Prostate gland (tissue), 2 donors: ENCODE data around the gene CYP4Z1. TPM values are rescaled to one million over a fixed set of nuclear protein-coding genes. Genes with fewer than 3 reads are reported as not detected.
"Not testable (repeated sequence)": the region's sequence is repeated elsewhere in the genome, so short reads cannot be mapped to it uniquely, and the experiment has no call there.

Source experiments
- DNase-seq: peaks from one replicate; pipeline ENCODE4 v3.0.0-alpha.2; 2019; ENCODE audit warnings: low spot score
- H3K27ac ChIP-seq, 2 donors: fragments of 200-600 bp; sonication (generic); 2 replicates each; pipeline ENCODE4 v1.5.1; 2017 to 2019
- H3K27me3 ChIP-seq: fragments of 200-600 bp; sonication (generic); replicated peaks from 2 replicates; pipeline ENCODE4 v1.5.1; 2019; ENCODE audit not compliant: insufficient read depth
- H3K36me3 ChIP-seq, 2 donors: fragments of 200-600 bp; sonication (generic); 1 replicate in 1 of 2; 2 replicates in 1 of 2; pipeline versions ENCODE4 v1.5.1 to v1.8.1; 2017 to 2019
- H3K4me1 ChIP-seq: fragments of 200-600 bp; sonication (generic); replicated peaks from 2 replicates; pipeline ENCODE4 v1.5.1; 2019
- H3K4me3 ChIP-seq, 2 donors: fragments of 200-600 bp; sonication (generic); 2 replicates each; pipeline ENCODE4 v1.5.1; 2017 to 2019
- H3K9me3 ChIP-seq: fragments of 200-600 bp; sonication (generic); 2 replicates; pipeline ENCODE4 v1.5.1; 2017
- POLR2A ChIP-seq: fragments of 450-650 bp; IDR thresholded peaks from one replicate; pipeline ENCODE4 v1.6.1; 2016; ENCODE audit warnings: antibody characterized with exemption, mild to moderate bottlenecking
- POLR2AphosphoS5 ChIP-seq: sonication (generic); formaldehyde crosslinking; IDR thresholded peaks from one replicate; pipeline ENCODE4 v1.6.1; 2017; ENCODE audit warnings: antibody characterized with exemption
- WGBS: methylation state at CpG from one replicate; pipeline ENCODE4 v1.1.5; 2018; 5-methylcytosine and 5-hydroxymethylcytosine counted together
- intact Hi-C: fragments of 100-400 bp; cut with DNase I; formaldehyde crosslinking; loops from one replicate; pipeline ENCODE4 v1.14.2; 2022
- total RNA-seq, 2 donors: library from RNA; depleted of rRNA; stranded (reverse); fragments of >200 nt; gene quantifications; one replicate each; pipeline ENCODE4 v1.1.0, GENCODE V29; 2016
- TF ChIP-seq, protein P1 (sequence below), 4 experiments: fragments of 200-600 bp in 2 of 4; fragments of 450-650 bp in 2 of 4; sonication (generic) in 2 of 4; IDR thresholded peaks; 1 replicate in 3 of 4; 2 replicates in 1 of 4; pipeline ENCODE4 v1.5.1; 2016 to 2019; ENCODE audit warnings: antibody characterized with exemption in 4 of 4, mild to moderate bottlenecking in 2 of 4, moderate library complexity in 2 of 4

Gene CYP4Z1
- total RNA-seq, 2 donors from 2014 or later = 0.87 to 2.0 TPM

DNA sequence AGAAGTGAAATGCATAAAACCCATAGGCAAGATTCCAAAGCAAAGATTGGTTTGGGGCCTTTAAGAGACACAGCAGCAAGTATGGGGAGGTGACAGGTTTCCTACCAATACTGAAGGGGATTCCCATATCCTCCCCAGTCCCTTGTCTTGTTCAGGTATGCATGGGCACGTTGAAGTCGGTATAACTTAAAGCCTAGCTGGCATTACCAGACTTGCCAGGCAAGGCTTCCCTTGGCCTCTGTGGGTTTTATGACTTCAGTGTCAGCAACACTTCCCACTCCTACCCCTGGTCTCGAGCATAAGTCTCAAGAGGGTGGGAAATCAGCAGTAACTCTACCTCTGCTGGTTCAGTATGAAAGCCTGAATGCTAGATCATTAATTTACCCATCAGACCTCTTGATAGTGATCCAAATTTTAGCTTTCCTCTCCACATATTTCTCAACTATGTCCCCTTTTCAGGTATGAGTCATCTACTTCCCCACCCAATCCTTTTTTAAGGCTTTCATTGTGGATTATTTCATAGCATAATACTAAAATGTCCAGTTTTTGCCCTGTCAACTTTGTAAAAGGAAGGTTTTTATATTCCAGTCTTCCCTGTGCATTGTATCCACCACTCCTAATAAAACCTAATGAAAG is 36.7 kb upstream of the CYP4Z1 start:
- H3K27ac ChIP-seq = peak overlapping the region; percentile 53 to 75
- H3K4me1 ChIP-seq = peaks cover 4% of the 10 kb centered on the region
- 40% methylated on average over 3 of the region's 3 CpGs for WGBS
- no peaks in the 10 kb centered on the region for H3K9me3 ChIP-seq
- no peaks in the 10 kb centered on the region for H3K36me3 ChIP-seq
- no peak overlapping the region for H3K4me3 ChIP-seq
- DNase-seq = no peak
- intact Hi-C loops = no loop called here
- no peaks in the 10 kb centered on the region for H3K27me3 ChIP-seq
- TF ChIP-seq POLR2AphosphoS5 (no peak), POLR2A (no peak)
- TF ChIP-seq, protein P1, sequence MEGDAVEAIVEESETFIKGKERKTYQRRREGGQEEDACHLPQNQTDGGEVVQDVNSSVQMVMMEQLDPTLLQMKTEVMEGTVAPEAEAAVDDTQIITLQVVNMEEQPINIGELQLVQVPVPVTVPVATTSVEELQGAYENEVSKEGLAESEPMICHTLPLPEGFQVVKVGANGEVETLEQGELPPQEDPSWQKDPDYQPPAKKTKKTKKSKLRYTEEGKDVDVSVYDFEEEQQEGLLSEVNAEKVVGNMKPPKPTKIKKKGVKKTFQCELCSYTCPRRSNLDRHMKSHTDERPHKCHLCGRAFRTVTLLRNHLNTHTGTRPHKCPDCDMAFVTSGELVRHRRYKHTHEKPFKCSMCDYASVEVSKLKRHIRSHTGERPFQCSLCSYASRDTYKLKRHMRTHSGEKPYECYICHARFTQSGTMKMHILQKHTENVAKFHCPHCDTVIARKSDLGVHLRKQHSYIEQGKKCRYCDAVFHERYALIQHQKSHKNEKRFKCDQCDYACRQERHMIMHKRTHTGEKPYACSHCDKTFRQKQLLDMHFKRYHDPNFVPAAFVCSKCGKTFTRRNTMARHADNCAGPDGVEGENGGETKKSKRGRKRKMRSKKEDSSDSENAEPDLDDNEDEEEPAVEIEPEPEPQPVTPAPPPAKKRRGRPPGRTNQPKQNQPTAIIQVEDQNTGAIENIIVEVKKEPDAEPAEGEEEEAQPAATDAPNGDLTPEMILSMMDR (IDR thresholded peaks at IDR 0.05) = no peak

DNA sequence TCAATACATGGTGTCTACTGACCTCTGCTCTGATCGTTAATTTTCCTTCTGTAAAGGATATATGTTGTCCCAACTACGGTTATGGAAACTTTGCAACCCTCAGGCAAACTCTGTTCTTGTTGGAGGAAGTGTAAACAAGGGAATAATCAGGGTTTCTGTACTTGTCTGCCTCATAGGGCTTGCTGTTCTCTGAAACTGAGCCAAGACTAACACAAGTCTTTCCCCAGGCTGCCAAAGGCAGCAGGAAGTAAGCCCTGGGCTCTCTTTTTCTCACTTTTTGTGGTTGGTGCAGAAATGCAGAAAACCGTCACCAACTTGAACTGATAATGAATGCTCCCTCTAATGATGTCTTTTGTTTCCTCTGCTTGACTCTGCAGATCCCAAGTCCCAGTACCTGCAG is 36.0 kb upstream of the CYP4Z1 start:
- DNase-seq = peak; percentile 76
- H3K4me3 ChIP-seq = no peak overlapping the region
- TF ChIP-seq, protein P1 (IDR thresholded peaks at IDR 0.05) = no peak
- TF ChIP-seq POLR2AphosphoS5 (peak; percentile 83), POLR2A (no peak)
- 19% methylated on average over 3 of the region's 3 CpGs for WGBS
- intact Hi-C loops = no loop called here
- no peaks in the 10 kb centered on the region for H3K27me3 ChIP-seq
- no peaks in the 10 kb centered on the region for H3K36me3 ChIP-seq
- H3K27ac ChIP-seq = peak overlapping the region; percentile 53 to 75
- peaks cover 4% of the 10 kb centered on the region for H3K4me1 ChIP-seq
- H3K9me3 ChIP-seq = no peaks in the 10 kb centered on the region

DNA sequence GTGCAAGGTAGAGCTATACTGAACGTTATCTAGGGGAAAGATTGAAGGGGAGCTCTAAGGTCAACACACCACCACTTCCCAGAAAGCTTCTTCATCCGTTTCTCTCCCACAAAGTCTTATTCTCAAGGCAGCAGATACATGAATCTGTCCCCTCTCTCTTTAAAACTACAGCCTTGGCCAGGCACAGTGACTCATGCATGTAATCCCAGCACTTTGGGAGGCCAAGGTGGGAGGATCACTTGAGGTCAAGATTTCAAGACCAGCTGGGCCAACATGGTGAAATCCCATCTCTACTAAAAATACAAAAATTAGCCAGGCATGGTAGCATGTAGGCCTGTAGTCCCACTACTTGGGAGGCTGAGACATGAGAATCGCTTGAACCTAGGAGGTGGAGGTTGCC is 35.4 kb upstream of the CYP4Z1 start:
- intact Hi-C loops = no loop called here
- Histone ChIP-seq H3K4me3 (no peak overlapping the region), H3K27me3 (no peaks in the 10 kb centered on the region), H3K27ac (peak overlapping the region; percentile 1 to 53), H3K4me1 (peaks cover 4% of the 10 kb centered on the region), H3K9me3 (no peaks in the 10 kb centered on the region), H3K36me3 (no peaks in the 10 kb centered on the region)
- no peak for DNase-seq
- 50% methylated on average over 3 of the region's 3 CpGs for WGBS
- TF ChIP-seq, protein P1 (IDR thresholded peaks at IDR 0.05) = no peak
- TF ChIP-seq POLR2AphosphoS5 (no peak), POLR2A (no peak)

DNA sequence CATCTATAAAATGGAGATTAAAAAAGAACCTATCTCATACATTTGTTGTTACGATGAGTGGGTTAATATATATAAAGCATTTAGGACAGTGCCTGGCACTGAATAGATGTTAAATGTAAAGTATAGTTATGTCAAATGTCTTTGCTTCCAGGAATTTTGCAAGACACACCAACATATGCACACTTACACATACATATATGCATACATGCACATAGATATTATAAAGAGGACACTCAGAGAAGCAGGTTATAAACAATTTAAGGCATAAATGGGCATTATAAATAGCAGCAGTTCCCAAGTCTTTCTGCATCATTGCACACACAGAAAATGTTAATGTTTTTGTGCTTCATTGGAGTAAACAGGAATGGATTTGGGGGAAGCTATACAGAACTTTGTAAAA is 30.3 kb upstream of the CYP4Z1 start:
- intact Hi-C loops = no loop called here
- no peak for DNase-seq
- Histone ChIP-seq H3K36me3 (no peaks in the 10 kb centered on the region), H3K4me3 (no peak overlapping the region), H3K27me3 (no peaks in the 10 kb centered on the region), H3K27ac (no peak overlapping the region), H3K4me1 (no peaks in the 10 kb centered on the region), H3K9me3 (no peaks in the 10 kb centered on the region)
- 91% methylated on average over 1 of the region's 1 CpG for whole genome bisulfite sequencing
- no peak for TF ChIP-seq POLR2A

DNA sequence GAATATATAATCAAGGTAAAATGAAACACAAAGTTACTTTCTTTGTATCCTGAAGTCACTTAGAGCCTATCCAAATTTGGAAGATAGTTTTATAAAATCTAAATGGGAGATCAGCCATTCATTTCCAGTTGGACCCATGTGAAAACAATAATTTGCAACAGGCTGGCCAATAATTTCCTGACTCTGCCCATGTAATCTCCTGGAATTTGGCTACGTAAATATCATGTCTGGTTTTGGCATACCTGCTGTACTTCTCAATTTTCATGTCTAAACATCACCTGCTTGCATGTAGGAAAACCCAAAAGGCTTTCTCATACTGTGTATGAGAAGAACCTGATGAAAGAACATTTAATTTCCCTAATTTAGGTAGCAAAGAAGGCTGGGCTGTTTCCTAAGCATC is 7.7 kb upstream of the CYP4Z1 start:
- WGBS = 46% methylated on average over 1 of the region's 1 CpG
- Histone ChIP-seq H3K9me3 (no peaks in the 10 kb centered on the region), H3K27ac (peak overlapping the region in 1 of 2 donors; percentile 14), H3K36me3 (no peaks in the 10 kb centered on the region), H3K4me1 (no peaks in the 10 kb centered on the region), H3K27me3 (no peaks in the 10 kb centered on the region), H3K4me3 (no peak overlapping the region)
- peak; percentile 52 for TF ChIP-seq POLR2AphosphoS5
- TF ChIP-seq, protein P1 (IDR thresholded peaks at IDR 0.05) = no peak
- intact Hi-C loops = no loop called here
- DNase-seq = peak; percentile 10

DNA sequence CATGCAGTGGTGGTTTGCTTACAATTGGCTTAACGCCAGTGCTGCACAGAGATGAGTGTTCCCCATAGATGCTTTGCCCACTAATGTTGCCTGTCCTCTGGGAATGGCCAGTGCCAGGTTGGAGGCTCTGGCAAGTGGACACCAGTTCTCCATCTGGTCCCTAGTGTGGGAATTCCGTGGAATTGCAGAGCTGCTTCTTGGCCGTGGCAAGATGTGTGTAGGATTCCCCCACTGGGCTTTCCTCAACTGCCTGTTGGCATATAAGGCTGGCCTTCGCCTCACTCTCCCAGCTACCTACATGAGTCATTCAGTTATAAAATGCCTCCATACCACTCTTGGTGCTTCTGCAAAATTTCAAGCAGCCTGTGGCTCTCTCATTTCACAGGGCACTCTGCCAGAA is 2.0 kb downstream of the CYP4Z1 start:
- intact Hi-C loops, H3K27ac ChIP-seq, DNase-seq, H3K4me3 ChIP-seq, H3K27me3 ChIP-seq, H3K9me3 ChIP-seq, H3K4me1 ChIP-seq, H3K36me3 ChIP-seq: not testable (repeated sequence)
- WGBS = 63% methylated on average over 4 of the region's 4 CpGs

DNA sequence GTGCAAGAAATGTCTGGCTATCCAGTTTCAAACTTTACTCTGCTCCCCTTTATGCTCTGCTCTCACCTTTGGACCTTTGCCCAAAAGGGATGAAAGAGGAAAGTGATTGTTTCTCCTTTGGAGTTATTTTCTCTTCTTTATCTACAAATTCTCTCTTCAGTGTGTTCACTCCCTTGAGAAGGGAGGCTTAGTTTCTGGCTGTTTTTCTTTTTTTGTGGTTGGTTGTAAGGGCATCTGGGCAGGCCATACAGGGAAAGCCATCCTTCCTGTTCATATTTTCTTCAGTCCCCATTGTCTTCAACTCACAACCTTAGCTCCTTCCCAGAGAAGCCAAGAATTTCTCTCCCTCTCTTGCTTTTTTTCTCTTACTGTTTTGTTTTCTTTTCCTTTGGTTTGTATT is 2.5 kb downstream of the CYP4Z1 start:
- intact Hi-C loops, H3K27me3 ChIP-seq, H3K9me3 ChIP-seq, H3K27ac ChIP-seq, H3K36me3 ChIP-seq, H3K4me3 ChIP-seq, DNase-seq, H3K4me1 ChIP-seq: not testable (repeated sequence)
